Measurements from ENCODE around the gene AJAP1. TPM values are rescaled to one million over a fixed set of nuclear protein-coding genes. Genes with fewer than 3 reads are reported as not detected.

Gene AJAP1
- total and polyA plus RNA-seq, 2 of the 13 experiments (the other 11 are each of a cell fraction or from before 2014, with no cell fraction given), result not detected

DNA sequence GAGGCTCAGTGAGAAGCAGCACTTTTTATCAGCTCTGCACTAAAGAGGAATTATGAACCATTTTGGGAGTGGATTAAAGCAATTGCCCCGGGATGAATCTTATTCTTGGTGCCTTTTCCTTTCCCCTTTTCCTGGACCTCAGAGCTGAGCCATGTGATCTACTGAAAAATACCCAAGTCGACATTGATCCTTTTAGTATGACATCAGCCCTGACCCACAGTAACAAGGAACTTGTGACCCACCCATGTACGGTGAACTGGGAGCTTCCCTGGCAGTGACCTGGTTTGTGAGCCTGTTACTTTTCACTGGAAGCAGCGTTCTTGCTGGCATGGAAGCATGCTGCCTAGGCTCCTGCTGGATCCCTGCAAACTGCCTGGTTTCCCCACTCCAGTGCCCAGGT, 15.9 kb downstream of the AJAP1 start:
- no peak overlapping the region for H3K4me3 ChIP-seq (replicated peaks in 1 of 3; ENCODE audit: insufficient read depth in 1 of 3, low read depth in 2 of 3, low read length in 3 of 3)
- no peak for DNase-seq (ENCODE audit: low spot score)
- H3K9me3 ChIP-seq (ENCODE audit: low read length), result no peaks in the 10 kb centered on the region
- no peaks in the 10 kb centered on the region for H3K79me2 ChIP-seq (ENCODE audit: insufficient read depth, low read length)
- H3K4me2 ChIP-seq (ENCODE audit: low read depth, low read length), result no peak overlapping the region
- WGBS (ENCODE audit: low lambda C conversion rate), result 11% methylated on average over 4 of the region's 4 CpGs
- H3K27ac ChIP-seq (ENCODE audit: extremely low read length, insufficient read depth, low read length), result no peak overlapping the region
- no TSS peak for BruUV-seq (replicated peaks)
- intact Hi-C loops (cut with micrococcal nuclease; ENCODE audit: unreplicated experiment), result no loop called here
- peaks cover 15% of the 10 kb centered on the region; the same call in 1 of the 2 replicates for H3K4me1 ChIP-seq (ENCODE audit: insufficient read depth, low read length)
- no peak overlapping the region for H3K9ac ChIP-seq (ENCODE audit: insufficient read depth, low read depth, low read length)
- H2AFZ ChIP-seq (ENCODE audit: low read length), result no peak overlapping the region
- in situ Hi-C loops (cut with HindIII; ENCODE audit: extremely low pct_ligation_motif_present, low pct_unique_long_range_greater_than_20kb), result no loop called here
- POLR2A ChIA-PET, result no interaction called here
- CTCF ChIA-PET (ENCODE audit: low intra/inter-chr PET ratio, low total read pairs), result no interaction called here
- peaks cover 3 to 9% of the 10 kb centered on the region in 2 experiments for H3K27me3 ChIP-seq (ENCODE audit: control insufficient read depth in 1 of 2, insufficient read depth in 2 of 2, low read length in 2 of 2)
- no peaks in the 10 kb centered on the region for H3K36me3 ChIP-seq (replicated peaks in 1 of 2; ENCODE audit: control insufficient read depth in 1 of 2, insufficient read depth in 2 of 2, low read length in 2 of 2)
- no peak for ATAC-seq
- no peak for FAIRE-seq
- no peaks in the 10 kb centered on the region for H4K20me1 ChIP-seq (ENCODE audit: insufficient read depth, low read length)
- TF ChIP-seq ZNF552 (CRISPR knock-in tag; IDR thresholded peaks at IDR 0.05; ENCODE audit: borderline replicate concordance) (no peak), PATZ1 (CRISPR knock-in tag; IDR thresholded peaks at IDR 0.05) (no peak), RERE (CRISPR knock-in tag; IDR thresholded peaks at IDR 0.05; ENCODE audit: low read depth) (no peak), THRA (CRISPR knock-in tag; IDR thresholded peaks at IDR 0.05; ENCODE audit: borderline replicate concordance) (no peak), AHR (CRISPR knock-in tag; IDR thresholded peaks at IDR 0.05) (no peak), FOXA3 (CRISPR knock-in tag; IDR thresholded peaks at IDR 0.05) (no peak), THAP11 (CRISPR knock-in tag; IDR thresholded peaks at IDR 0.05) (no peak), MTERF4 (CRISPR knock-in tag; IDR thresholded peaks at IDR 0.05) (no peak), ZNF354B (CRISPR knock-in tag; IDR thresholded peaks at IDR 0.05) (no peak), ZBTB37 (CRISPR knock-in tag; IDR thresholded peaks at IDR 0.05) (no peak), BRD4 (CRISPR knock-in tag; IDR thresholded peaks at IDR 0.05) (no peak)
- TF ChIP-seq, protein P1, sequence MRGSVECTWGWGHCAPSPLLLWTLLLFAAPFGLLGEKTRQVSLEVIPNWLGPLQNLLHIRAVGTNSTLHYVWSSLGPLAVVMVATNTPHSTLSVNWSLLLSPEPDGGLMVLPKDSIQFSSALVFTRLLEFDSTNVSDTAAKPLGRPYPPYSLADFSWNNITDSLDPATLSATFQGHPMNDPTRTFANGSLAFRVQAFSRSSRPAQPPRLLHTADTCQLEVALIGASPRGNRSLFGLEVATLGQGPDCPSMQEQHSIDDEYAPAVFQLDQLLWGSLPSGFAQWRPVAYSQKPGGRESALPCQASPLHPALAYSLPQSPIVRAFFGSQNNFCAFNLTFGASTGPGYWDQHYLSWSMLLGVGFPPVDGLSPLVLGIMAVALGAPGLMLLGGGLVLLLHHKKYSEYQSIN (CRISPR knock-in tag; IDR thresholded peaks at IDR 0.05; ENCODE audit: borderline replicate concordance), result no peak
